SKM-1 (cell line): ENCODE measurements around the gene HLA-DMB.

Experiments used
- DNase-seq: peaks from one replicate; lab custom pipeline; 2025; ENCODE audit not compliant: unreplicated experiment; lab: John Stamatoyannopoulos, UW

HLA-DMB gene

DNA sequence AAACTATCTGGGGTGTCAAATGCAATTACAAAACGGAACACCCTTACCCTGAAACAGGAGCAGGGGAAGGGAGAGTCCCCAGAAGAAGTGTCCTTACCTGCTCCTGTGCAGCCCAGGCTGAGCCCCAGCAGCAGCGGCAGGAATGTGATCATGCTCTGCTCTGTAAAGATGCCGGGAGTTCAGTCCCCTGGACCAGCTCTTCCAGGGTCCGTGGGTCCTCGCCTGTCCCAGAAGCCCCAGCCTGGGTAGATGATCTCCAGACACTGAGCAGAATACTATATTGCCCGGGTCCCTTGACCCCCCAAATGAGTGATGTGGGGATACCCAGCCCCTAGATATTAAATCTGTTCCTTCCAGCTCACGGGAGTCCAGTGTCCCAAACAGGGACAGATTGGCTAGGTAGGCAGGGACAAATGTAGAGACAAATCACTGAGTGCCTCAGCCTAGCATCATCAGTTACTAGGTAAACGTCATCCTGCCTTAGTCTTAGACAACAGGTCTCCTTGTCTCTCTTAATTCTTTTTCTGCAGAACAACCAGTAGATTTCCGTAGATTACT lies at the start of gene HLA-DMB:
Gene HLA-DMB, minus strand, starts transcription at position 373 of the 558 bp plus-strand sequence. Its CDS starts 221 bp downstream, at position 152.
- DNase-seq, result peak; percentile 71

GRCh38 chr6:32989368-32989767 lies 48.5 kb upstream of the HLA-DMB start:
- no peak for DNase-seq

DNA sequence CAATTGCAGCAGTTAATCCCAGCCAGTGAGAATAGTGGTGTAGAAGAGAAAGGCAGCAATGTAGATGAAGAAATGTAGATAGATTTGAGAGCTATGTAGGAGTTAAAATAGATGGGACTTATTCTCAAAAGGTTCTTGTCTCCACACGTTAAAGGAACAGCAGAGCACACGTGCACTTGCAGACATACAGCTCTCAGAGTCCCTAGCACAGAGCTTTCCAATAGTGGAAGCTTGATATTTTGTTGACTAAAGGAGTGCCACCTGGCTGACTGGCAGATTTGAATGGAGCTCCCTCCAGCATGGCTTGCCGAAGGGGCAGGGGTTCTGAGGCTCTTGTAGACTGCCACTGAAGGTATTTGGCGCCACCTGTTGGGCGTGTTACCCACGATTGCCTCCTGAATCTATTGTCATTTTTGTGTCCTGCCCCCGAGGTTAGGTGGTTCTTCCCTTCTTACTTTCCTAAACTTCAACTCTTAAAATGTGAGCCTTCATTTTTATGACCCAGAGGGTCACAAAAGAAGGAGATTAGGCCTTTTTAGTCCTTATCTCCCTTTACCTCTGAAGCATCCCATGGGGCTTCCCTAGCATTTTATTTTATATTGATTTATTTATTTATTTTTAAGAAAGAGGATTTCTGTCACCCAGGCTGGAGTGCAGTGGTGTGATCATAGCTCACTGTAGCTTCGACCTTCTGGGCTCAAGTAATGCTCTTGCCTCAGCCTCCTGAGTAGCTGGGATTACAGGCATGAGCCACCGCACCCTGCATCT lies 44.0 kb upstream of the HLA-DMB start:
- peak; percentile 67 for DNase-seq

DNA sequence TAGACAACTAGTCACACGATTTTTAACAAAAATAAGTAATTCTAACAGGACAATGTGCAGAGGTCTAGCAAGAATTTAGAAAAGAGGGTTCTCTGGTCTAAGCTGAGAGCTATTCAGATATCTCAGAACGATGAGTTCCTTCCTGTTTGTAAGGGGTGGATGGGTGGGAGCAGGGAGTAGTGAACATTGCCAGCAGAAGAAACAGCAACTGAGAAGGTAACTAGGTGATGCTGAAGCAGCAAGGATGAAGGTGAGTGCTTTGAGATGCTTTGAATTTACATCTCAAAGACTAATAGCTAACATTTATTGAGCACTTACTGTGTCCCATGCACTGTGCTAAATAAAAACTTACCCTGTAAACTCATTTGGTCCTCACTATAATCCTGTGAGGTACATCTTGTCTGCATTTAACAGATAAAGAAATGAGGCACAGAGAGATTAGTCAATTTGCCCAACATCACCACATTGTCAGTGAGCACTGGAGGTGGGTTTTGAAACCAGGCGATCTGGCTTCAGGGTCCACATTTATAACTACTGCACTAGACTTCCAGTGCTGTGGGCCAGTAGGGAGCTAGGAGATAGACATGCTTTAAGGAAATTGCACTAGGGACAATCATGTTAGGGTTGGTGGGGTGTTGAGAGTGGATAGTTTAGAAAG lies 43.3 kb upstream of the HLA-DMB start:
- no peak for DNase-seq

GRCh38 chr6:32983493-32983848 lies 42.6 kb upstream of the HLA-DMB start:
- DNase-seq, result no peak

DNA sequence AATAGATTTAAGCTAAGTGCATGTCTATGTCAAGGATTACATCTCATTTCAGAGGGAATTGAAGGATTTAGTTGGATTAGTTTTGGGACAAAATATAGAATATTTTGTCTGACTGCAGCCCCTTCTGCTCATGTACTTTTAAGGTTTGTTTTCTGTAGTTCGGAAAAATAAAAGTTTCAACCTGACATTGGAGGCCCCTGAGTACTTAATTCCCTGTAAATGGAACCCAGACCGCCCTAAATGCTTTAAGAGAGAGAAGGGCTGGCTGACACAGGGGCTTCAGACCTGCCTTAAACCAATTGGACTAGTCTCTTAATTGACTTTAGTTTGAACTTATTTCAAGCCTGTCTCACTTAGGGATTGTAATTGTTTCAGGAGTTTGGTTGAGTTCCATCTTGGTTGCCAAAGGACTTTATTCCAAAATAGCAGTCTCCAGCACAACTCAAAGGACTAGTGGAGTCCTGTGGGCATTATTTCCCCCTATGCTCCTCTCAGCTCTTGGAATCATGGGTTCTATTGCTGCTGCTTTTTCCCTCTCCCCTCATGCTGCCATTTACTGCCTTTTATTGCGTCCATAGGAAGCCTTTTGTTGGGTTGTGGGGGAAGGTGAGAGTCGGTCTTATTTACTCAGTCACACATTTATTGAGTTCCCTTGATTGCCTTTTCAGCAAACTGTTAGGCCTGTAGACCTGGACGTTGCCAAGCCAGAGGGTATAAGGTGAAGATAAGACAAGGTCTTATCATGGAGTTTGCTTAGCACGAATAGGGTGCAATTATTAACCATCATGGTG lies 42.1 kb upstream of the HLA-DMB start:
- no peak for DNase-seq

DNA sequence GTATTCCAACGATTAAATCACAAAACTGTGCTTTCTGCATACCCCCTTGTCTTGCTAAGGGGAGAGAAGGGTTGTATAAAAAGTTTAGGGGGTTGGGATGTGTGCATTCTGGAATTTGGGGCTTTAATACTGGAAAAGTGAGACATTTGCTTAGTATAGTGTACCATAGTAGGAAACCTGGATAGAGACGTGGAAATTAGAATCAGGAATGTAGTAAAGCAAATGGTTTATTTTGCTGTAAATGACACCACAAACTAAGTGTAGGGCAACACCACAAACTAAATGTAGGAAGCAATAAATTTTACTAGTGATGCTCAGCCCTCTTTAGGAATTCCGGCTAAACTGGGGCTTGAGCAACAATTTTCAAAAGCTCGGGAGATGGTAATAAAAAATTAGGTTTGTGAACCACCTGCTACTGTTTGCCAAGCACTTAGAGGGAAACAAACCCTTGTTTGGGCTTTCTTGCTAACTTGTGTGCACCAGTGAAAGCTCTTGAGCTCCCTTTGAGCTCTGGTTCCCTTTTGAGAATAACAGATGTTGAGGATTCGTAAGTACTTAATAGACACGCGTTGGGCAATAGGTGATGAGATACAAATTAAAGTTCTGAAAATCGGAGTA lies 41.4 kb upstream of the HLA-DMB start:
- DNase-seq, result no peak

GRCh38 chr6:32980488-32981038 lies 39.7 kb upstream of the HLA-DMB start:
- no peak for DNase-seq

DNA sequence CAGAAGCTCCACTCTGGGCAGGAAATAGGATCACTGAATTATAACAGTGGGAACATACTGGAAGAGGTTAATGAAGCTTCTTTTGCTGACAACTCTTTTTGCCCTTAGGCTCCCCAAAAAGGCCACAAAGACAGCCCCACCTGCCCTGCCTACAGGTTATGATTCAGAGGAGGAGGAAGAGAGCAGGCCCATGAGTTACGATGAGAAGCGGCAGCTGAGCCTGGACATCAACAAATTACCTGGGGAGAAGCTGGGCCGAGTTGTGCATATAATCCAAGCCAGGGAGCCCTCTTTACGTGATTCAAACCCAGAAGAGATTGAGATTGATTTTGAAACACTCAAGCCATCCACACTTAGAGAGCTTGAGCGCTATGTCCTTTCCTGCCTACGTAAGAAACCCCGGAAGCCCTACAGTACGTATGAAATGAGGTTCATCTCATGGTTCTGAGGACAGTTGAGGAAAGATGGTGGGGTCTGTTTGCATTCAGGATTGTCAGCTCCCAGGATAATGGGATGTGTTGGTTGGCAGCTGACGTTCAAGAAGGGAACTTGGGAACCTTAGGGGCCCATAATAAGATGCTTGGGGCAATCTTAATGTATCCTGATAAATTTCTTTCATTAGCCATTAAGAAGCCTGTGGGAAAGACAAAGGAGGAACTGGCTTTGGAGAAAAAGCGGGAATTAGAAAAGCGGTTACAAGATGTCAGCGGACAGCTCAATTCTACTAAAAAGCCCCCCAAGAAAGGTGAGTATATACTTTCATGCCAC lies 39.1 kb upstream of the HLA-DMB start:
- no peak for DNase-seq

DNA sequence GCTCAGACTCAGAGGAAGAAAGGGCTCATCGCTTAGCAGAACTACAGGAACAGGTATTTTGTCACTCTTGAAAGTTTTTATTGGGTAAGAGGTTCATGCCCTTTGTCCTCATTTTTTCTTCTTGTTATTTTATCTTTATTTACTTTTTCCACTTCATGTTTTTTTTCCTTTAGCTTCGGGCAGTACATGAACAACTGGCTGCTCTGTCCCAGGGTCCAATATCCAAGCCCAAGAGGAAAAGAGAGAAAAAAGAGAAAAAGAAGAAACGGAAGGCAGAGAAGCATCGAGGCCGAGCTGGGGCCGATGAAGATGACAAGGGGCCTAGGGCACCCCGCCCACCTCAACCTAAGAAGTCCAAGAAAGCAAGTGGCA lies 37.1 kb upstream of the HLA-DMB start:
- no peak for DNase-seq

- no peak for DNase-seq
These were observed 36.6 kb upstream of the HLA-DMB start for GRCh38 chr6:32977272-32977952.

GRCh38 chr6:32976334-32977069 lies 35.7 kb upstream of the HLA-DMB start:
- DNase-seq, result no peak

DNA sequence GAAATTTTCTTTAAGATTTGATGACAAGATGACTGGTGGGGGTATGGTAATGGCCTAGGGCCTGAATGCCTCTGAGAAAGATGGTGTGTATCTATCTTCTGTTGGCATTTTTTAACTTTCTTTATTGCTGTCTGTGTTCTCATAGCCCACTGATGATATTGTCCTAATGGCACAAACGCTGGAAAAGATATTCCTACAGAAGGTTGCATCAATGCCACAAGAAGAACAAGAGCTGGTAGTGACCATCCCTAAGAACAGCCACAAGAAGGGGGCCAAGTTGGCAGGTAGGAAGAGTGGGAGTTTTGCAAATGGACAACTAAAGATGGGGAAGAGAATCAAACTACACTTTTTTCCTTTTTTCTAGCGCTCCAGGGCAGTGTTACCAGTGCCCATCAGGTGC lies 35.1 kb upstream of the HLA-DMB start:
- no peak for DNase-seq

GRCh38 chr6:32974541-32975308 lies 33.9 kb upstream of the HLA-DMB start:
- no peak for DNase-seq

DNA sequence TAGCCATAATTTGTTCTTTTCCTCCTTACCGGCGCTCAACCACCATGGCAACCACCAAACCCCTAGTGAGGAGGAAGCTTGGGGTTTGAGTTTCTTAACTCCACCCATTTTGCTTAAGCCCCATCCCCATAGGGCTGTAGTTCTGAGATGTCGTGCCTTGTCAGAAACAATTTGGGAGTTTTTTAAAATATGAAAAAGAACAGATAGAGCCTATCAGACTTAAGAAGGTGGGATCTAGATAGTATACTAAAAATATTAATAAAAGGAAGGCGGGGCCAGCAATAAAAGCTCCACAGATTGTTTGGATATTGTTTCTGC lies 33.1 kb upstream of the HLA-DMB start:
- peak; percentile 53 for DNase-seq

DNA sequence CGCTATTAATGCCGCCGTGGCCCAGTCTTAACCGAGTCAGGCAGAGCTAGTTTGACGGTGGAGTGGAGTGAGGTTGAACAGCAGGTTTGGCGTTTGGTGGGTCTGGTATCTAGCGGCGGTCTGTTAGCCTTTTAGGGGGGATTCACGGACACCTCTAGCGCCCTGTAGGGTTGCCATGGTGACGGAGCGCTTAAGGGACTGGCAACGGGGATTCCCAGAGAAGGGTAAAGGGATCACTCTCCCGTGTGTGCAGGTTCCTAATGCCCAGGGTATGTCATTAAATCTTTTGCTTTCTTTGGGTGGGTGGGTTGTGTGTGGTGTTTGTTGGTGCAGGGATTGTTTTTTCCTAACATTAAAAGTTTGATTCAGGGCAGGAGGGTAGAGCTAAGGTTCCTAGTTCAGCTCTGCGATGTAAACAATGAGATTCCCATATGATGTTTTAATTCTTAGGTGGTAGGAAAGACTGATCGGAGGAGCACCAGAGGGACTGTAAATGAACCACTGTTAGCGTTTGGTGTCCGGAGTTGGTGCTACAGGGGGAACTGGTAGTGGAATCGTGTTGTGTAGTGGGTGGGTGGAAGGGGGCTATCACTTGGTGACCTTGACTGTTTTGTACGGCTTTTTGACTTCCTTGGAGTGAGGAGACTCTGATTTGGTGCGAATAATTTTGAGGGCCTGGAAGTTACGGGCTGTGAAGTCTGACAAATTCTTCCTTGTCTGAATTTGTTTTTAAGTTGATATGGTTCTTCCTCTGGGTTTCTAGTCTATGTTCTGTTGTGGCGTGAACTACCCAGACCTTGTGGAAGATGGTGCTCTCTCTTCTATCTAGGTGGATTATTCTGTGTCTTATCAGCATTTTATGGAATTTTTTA lies 32.6 kb upstream of the HLA-DMB start:
- no peak for DNase-seq

DNA sequence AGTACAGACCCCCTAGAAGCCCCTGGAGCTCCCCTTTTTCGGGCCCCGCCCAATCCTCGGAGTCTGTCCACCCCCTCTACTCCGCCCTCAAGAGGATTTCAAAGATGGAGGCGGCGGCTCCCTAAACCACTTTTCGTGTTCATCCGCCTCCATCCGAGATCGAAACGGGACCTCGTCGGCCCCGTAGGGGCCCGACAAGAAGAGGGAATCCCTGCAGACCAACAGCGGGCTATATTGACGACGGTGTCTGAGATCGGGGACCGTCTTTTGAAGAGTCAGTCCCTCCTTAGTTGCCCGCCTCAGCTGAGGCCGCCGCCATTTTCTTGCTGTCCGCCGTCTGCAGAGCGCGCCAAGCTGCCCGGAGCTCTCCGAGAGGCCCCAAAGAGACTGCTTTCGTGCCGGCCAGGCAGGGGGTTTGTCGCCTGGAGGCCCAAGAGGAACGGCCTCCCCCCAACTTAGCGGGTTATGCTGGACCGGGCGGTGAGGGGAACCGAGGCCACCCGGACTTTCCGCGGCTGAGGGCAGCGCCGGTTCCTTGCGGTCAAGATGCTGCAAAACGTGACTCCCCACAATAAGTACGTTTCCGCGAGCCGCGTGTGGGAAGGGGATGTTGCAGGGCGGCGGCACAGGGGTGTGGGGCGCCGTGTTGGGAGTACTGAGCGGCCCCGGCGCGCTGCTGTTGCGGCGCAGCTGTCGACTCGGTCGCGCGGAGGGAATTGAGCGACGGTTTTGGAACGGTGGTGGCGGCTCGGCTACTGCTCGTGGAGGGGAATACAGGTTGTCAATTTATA lies 31.7 kb upstream of the HLA-DMB start:
- DNase-seq, result peak; percentile 77
